ENCODE measurements around the gene KIAA1958.

The KIAA1958 gene

GRCh38 chr9:112601636-112602035 lies 115.0 kb downstream of the KIAA1958 start:
- in situ Hi-C loops (cut with MboI; ENCODE audit: low sequenced_read_pairs), result no loop called here

DNA sequence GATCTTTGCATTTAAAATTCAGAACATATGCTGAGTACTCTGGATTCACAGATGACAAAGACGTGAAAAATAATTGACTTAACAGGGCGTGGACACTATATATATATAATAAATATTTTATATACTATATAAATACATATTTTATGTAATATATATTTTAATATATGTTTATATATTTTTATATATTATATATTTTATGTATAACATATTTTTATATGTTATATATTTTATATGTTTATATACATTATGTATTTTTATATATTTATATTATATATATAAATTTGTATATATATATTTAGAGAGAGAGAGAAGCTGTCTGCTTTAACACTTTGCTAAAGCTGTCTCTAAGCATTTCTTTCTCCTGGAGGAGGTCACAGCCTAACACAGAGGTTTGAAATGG lies 118.2 kb downstream of the KIAA1958 start:
- in situ Hi-C loops (cut with MboI; ENCODE audit: low sequenced_read_pairs), result no loop called here

DNA sequence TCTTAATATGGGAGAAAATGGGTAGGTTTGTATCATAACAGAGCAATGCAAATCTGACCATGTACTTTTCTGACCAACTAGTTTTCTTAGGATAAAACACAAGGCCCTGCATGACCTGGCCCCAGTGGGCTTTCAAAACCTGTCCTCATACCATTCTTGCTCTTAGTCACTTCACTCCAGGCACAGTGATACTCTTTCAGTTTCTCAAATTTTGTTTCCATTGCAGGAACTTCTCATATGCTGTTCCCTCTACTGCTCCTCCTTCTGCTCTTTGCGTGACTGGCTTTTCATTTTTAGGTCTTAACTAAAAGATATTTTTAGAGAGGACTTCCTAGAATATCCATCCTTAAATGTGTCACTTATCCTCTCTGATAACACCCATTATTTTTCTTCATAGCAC lies 118.9 kb downstream of the KIAA1958 start:
- in situ Hi-C loops (cut with MboI; ENCODE audit: low sequenced_read_pairs), result no loop called here

- in situ Hi-C loops (cut with MboI; ENCODE audit: low sequenced_read_pairs), result no loop called here
Observed at GRCh38 chr9:112605963-112606699, 119.5 kb downstream of the KIAA1958 start.

- in situ Hi-C loops (cut with MboI; ENCODE audit: low sequenced_read_pairs), result no loop called here
Observed at GRCh38 chr9:112608851-112609250, 122.2 kb downstream of the KIAA1958 start.

DNA sequence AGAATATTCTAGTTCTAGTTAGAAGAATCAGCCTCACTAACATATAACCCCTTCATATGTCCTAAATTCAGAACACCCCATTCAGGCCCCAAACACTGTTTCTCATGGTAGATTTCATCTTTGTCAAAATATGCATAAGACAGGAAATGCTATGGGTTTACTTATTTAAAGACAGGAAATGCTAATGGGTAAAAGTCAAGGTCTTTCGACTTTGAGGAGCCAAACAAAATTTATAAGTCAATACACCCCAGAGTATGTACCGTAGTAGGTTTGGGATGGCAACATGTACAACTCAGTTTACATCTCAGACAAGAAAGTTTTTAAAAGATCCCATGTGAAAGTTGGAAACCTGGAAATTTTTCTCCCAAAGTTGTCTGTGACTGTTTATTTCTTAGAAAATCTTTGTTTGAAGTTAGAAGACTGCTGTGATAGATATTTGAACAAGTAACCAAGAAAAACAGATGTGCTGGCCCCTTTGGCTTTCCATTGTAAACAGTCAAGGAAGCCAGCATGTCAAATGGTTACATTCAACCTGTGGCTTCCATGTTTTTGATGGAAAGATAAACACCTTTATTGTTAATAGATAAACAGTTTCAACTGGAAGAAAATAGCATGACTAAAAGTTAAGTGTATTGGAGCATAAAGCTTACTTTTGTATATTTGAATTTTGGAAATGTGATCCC lies 129.1 kb downstream of the KIAA1958 start:
- in situ Hi-C loops (cut with MboI; ENCODE audit: low sequenced_read_pairs), result no loop called here

DNA sequence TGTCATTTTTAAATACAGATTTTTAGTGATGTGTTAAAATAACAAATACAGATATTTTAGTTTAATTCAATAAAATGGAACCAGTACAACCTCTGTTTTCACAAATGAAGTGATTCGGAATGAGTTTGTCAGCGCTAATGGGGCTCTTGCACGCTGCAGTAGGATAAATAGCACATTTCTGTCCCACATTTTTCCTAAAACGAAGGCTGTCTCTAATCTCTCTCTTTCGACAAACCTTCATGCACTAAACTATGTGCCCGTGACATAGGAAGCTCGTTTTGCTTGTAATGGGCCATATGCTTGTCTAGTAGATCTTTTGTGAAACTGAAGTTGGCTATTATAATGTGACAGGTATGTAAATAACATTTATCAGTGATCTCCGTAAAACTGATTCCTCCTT lies 130.7 kb downstream of the KIAA1958 start:
- in situ Hi-C loops (cut with MboI; ENCODE audit: low sequenced_read_pairs), result no loop called here

- in situ Hi-C loops (cut with MboI; ENCODE audit: low sequenced_read_pairs), result no loop called here
Observed at GRCh38 chr9:112618385-112619009, 131.9 kb downstream of the KIAA1958 start.

DNA sequence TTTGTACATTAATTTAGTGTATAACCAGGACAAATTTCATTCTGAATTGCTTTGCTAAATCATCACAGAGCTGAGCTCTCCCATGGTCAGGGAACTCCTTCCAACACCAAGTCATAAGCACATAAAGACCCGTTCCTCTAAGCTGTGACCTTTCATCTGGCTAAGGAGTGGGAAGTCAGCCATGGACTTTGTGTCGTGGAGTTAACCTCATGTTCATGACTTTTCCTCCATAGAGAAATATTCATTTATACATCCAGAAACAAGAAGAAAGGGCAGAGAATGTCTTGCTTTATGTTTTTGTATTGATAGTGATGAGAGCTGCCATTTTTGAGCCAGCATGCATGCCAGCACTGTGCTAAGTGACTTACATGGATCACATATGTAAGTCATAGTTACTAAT lies 133.8 kb downstream of the KIAA1958 start:
- in situ Hi-C loops (cut with MboI; ENCODE audit: low sequenced_read_pairs), result no loop called here

- in situ Hi-C loops (cut with MboI; ENCODE audit: low sequenced_read_pairs), result no loop called here
Observed at GRCh38 chr9:112621018-112621655, 134.5 kb downstream of the KIAA1958 start.

DNA sequence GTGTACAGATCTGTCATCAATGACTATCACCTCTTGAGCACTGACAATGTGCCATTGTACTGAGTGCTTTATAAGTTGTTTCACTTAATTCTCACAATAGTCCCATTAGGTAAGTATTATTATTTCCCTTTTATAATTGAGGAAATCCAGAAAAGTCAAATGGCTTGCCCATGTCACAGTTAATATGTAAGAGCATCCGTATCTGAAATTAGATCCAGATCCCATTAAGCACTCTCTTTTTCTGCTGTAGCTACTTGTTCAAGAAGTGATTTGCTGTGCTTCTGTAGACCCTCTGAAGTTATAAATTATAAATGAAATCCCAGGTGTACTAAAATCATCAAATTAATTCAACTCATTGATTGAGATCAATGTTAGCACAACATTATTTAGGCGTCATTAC lies 136.6 kb downstream of the KIAA1958 start:
- in situ Hi-C loops (cut with MboI; ENCODE audit: low sequenced_read_pairs), result no loop called here

- in situ Hi-C loops (cut with MboI; ENCODE audit: low sequenced_read_pairs), result no loop called here
Observed at GRCh38 chr9:112624711-112625707, 138.4 kb downstream of the KIAA1958 start.

DNA sequence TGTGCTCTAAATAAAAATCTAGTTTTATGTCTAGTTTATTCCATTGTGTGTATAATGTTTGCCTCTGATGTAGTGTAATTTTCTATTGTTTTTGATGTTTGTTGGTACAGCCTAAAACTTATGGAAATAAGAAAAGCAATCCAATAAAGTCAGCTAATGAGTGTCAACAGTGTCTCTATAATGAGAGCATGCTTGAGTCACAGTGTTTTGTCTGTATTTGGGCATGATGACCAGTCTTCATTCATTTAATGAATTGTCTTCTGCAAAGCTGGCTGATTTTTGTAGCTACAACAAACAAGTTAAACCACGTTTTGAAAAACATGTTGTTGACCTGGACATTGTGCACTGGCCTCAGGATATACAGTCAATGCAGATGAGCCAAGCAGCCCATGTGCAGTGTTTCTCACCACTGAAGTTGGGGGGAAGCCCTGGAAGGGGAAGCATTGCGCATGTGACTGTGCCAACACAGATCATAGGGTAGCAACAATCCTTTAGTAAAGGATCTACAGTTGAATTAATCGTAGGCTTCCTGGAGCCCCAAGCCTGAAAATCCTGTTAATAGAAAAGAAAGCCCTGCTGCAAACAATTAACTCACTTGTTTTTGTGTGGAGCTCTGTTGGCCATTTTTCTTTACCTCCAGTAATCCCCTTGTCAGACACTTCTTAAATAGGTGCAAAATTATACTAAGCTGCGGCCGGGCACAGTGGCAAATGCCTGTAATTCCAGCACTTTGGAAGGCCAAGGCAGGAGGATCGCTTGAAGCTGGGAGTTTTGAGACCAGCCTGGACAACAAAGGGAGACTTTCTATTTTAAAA lies 143.3 kb downstream of the KIAA1958 start:
- in situ Hi-C loops (cut with MboI; ENCODE audit: low sequenced_read_pairs), result no loop called here

GRCh38 chr9:112631313-112632070 lies 144.9 kb downstream of the KIAA1958 start:
- in situ Hi-C loops (cut with MboI; ENCODE audit: low sequenced_read_pairs), result no loop called here

DNA sequence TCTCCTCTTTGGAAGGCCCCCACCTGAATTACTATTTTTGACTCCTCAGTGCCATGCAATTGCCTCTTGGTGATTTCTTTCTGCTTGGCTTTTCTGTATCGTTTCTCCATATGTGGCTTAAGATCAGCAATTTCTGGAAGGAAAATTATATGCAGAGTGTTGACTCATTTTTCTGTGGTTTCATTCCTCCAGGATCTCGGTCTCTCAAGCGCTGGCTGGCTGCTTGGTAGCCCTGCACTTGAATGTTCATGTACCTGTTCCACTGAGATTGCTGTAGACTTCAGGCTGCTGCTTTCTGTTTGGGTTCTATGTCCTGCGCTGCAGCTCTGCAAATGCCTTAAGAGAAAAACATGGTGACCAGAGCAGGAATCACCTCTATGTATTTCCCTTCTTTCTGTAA lies 153.7 kb downstream of the KIAA1958 start:
- in situ Hi-C loops (cut with MboI; ENCODE audit: low sequenced_read_pairs), result no loop called here

DNA sequence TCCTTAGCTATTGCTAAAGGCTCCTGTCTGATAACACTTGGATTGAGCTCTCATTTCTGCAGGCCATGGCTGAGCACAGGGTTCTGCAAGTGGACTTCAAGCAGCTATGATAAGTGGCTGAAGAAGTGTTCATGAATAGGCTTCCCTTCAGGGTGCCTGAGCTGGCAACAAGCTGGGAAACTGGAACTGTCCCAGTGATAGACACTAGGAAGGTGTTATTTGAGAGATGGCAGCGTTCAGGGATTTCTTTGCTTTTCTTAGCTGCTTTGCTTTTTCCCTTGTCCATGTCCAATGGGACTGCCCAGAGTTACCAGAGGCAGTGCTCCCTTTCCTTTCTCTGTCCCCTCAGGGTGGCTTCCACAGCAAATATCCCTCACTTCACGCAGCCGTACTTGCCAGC lies 155.5 kb downstream of the KIAA1958 start:
- in situ Hi-C loops (cut with MboI; ENCODE audit: low sequenced_read_pairs), result no loop called here

GRCh38 chr9:112647596-112647995 lies 161.0 kb downstream of the KIAA1958 start:
- in situ Hi-C loops (cut with MboI; ENCODE audit: low sequenced_read_pairs), result no loop called here

- in situ Hi-C loops (cut with MboI; ENCODE audit: low sequenced_read_pairs), result no loop called here
Observed at GRCh38 chr9:112648624-112649023, 162.0 kb downstream of the KIAA1958 start.

DNA sequence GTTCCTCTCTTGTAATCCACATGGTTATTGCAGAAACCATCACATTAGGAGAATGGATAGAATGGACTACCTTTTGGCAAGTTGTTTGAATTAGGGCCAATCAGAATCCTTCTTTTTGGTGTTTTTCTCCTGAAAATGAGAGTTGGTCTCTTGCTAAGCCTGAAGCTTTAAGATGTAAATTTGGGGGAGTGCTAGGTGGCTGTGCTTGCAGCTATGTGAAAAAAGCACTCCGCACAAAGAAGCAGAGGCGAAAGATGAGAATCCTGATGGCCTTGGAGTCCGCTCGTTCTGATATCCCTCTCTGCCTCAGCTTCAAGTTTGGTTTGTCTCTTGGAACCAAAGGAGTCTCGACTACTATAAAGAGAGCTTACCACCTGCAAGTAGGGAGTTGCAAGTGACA lies 167.7 kb downstream of the KIAA1958 start:
- in situ Hi-C loops (cut with MboI; ENCODE audit: low sequenced_read_pairs), result no loop called here
